Thyroid gland (tissue), 4 donors: ENCODE data around the gene DDB1. TPM values are rescaled to one million over a fixed set of nuclear protein-coding genes. Genes with fewer than 3 reads are reported as not detected.
A peak's percentile ranks its signal among the peaks of the same experiment; 100 is the strongest.

Experiments used
- DNase-seq, 2 donors: peaks; one replicate each; pipeline ENCODE4 v3.0.0-alpha.2; 2019
- H3K27ac ChIP-seq, 3 donors: fragments of 200-600 bp; sonication (generic); 1 replicate in 2 of 3; 2 replicates in 1 of 3; pipeline ENCODE4 v1.5.1; 2016 to 2019; ENCODE audit warnings: mild to moderate bottlenecking in 1 of 3, moderate library complexity in 1 of 3
- H3K27me3 ChIP-seq: fragments of 200-600 bp; sonication (generic); one replicate; pipeline ENCODE4 v1.5.1; 2019
- H3K36me3 ChIP-seq, 2 donors: fragments of 200-600 bp; sonication (generic); one replicate each; pipeline ENCODE4 v1.5.1; 2016 to 2019
- H3K4me1 ChIP-seq, 2 donors: fragments of 200-600 bp; sonication (generic); one replicate each; pipeline ENCODE4 v1.5.1; 2017 to 2019
- H3K4me3 ChIP-seq, 3 donors: fragments of 200-600 bp; sonication (generic); replicated peaks in 1 of 3; 1 replicate in 2 of 3; 2 replicates in 1 of 3; pipeline ENCODE4 v1.5.1; 2016; ENCODE audit warnings: mild to moderate bottlenecking in 1 of 3
- H3K9me3 ChIP-seq: fragments of 200-600 bp; sonication (generic); one replicate; pipeline ENCODE4 v1.5.1; 2017
- POLR2A ChIP-seq, 2 donors: fragments of 450-650 bp; IDR thresholded peaks; one replicate each; pipeline ENCODE4 v1.6.1; 2017; ENCODE audit warnings: antibody characterized with exemption in 2 of 2, mild to moderate bottlenecking in 2 of 2, moderate library complexity in 1 of 2
- WGBS, 2 donors: methylation state at CpG; one replicate each; pipeline ENCODE4 v1.1.5; 2017; 5-methylcytosine and 5-hydroxymethylcytosine counted together
- intact Hi-C: fragments of 100-400 bp; cut with DNase I; formaldehyde crosslinking; loops from one replicate; pipeline ENCODE4 v1.15.1; 2023
- total RNA-seq, 4 donors: library from RNA; depleted of rRNA; stranded (reverse); fragments of >200 nt; gene quantifications; one replicate each; pipeline ENCODE4 v1.2.3, GENCODE V29; 2016
- TF ChIP-seq, protein P1 (sequence below), 6 experiments: fragments of 200-600 bp in 3 of 6; fragments of 450-650 bp in 3 of 6; sonication (generic) in 3 of 6; IDR thresholded peaks; one replicate each; pipeline ENCODE4 v1.5.1; 2016 to 2019; ENCODE audit warnings: antibody characterized with exemption in 6 of 6, mild to moderate bottlenecking in 2 of 6, inconsistent platforms in 1 of 6, moderate library complexity in 1 of 6

DDB1 gene
- total RNA-seq, 4 donors from 2014 or later: 132 to 211 (median 182) TPM

DNA sequence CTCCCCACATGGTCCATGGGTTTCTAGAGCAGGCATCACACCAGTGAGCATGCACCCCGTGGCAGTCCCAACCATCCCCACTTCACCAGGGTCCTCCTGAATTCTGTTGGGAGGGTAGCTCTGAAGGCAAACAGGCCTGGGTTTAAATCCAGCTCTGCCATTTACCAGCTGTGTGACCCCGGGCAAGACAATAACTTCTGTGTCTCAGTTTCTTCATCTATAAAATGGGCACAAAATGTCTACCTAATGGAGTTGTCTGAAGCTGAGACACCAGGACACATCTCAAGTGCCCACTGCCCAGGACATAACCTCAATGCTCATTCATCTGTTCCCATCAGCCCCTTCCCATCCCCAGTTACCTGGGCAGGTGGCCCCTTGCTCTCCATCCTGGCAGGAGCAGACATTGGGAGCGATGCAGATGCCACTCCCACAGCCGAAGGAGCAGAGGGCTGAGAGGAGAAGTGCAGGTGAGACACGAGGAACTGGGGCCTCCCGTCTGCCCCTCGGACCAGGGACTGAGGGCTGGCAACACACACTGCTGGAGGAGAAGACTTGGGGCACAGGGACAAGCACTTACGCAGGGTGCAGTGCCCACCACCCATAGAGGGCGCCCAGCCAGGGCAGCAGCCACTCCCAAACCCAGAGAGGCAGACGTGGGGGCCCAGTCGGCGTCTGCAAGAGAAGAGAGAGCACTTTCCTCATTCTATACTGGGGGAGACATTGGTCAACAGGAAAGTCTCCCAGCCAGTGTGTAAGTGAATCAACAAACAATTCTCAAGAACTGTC lies 41.8 kb downstream of the DDB1 start:
- TF ChIP-seq POLR2A (IDR thresholded peaks at IDR 0.05): no peak
- TF ChIP-seq, protein P1, sequence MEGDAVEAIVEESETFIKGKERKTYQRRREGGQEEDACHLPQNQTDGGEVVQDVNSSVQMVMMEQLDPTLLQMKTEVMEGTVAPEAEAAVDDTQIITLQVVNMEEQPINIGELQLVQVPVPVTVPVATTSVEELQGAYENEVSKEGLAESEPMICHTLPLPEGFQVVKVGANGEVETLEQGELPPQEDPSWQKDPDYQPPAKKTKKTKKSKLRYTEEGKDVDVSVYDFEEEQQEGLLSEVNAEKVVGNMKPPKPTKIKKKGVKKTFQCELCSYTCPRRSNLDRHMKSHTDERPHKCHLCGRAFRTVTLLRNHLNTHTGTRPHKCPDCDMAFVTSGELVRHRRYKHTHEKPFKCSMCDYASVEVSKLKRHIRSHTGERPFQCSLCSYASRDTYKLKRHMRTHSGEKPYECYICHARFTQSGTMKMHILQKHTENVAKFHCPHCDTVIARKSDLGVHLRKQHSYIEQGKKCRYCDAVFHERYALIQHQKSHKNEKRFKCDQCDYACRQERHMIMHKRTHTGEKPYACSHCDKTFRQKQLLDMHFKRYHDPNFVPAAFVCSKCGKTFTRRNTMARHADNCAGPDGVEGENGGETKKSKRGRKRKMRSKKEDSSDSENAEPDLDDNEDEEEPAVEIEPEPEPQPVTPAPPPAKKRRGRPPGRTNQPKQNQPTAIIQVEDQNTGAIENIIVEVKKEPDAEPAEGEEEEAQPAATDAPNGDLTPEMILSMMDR (IDR thresholded peaks at IDR 0.05): no peak
- DNase-seq: no peak
- WGBS, 2 donors: 87 to 88% methylated on average over 10 of the region's 12 CpGs
- no peaks in the 10 kb centered on the region for H3K36me3 ChIP-seq
- no peaks in the 10 kb centered on the region for H3K9me3 ChIP-seq
- H3K27me3 ChIP-seq: no peaks in the 10 kb centered on the region
- intact Hi-C loops: no loop called here
- no peak overlapping the region for H3K4me3 ChIP-seq
- H3K4me1 ChIP-seq: peaks cover 8 to 25% of the 10 kb centered on the region in 2 donors
- no peak overlapping the region for H3K27ac ChIP-seq

DNA sequence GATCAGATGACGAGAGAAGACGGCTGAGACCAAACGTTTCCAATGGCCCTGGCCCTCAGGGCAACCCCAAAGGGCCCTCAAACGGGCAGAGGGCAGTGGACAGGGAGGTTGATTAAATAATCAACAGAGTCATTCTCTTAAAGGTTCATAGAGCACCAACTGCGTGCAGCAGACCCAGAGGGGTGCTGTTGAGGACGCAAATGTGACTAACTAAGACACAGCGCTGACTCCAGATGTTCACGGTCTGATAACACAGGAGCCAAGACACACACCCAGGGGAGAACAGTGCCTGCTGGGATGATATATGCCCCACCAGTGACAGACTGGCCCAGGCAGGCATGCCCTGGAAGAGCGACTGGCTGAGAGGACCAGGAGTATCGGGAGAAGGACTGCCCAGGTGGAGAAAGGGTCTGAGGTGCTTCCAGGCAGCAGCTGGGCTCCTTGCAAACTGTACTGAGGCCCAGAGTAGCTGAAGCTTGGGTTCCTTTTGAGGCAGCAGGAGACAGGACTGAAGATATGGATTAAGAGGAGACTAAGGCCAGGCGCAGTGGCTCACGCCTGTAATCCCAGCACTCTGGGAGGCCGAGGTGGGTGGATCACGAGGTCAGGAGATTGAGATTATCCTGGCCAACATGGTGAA lies 45.4 kb downstream of the DDB1 start:
- TF ChIP-seq, protein P1 (IDR thresholded peaks at IDR 0.05): no peak
- TF ChIP-seq POLR2A (IDR thresholded peaks at IDR 0.05): no peak
- WGBS, 2 donors: 86 to 89% methylated on average over 14 of the region's 14 CpGs
- Histone ChIP-seq H3K27ac (no peak overlapping the region), H3K4me3 (no peak overlapping the region), H3K36me3 (no peaks in the 10 kb centered on the region), H3K27me3 (no peaks in the 10 kb centered on the region), H3K9me3 (no peaks in the 10 kb centered on the region), H3K4me1 (no peaks in the 10 kb centered on the region)
- intact Hi-C loops: no loop called here
- DNase-seq: no peak

DNA sequence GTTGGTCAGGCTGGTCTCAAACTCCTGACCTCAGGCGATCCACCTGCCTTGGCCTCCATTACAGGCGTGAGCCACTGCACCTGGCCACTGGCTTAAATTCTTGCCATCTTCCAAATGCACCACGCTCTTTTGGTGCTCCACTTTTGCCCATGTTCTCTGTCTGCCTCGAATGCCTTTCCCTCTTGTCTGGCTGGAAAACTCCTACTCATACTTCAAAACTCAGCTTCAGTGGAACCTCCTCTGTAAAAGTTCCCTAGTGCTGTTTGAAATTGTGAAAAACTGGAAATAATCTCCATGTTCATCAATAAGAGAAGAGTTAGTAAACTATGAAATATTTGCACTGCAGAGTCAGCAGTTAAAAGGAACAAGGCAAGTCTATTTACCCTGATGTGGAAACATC lies 49.3 kb downstream of the DDB1 start:
- H3K27me3 ChIP-seq: no peaks in the 10 kb centered on the region
- no peak overlapping the region for H3K27ac ChIP-seq
- H3K9me3 ChIP-seq: no peaks in the 10 kb centered on the region
- intact Hi-C loops: no loop called here
- H3K4me3 ChIP-seq: no peak overlapping the region
- no peak for DNase-seq
- TF ChIP-seq, protein P1 (IDR thresholded peaks at IDR 0.05): no peak
- no peak for TF ChIP-seq POLR2A (IDR thresholded peaks at IDR 0.05)
- peaks cover 0 to 4% of the 10 kb centered on the region in 2 donors for H3K4me1 ChIP-seq
- no peaks in the 10 kb centered on the region for H3K36me3 ChIP-seq
- 96% methylated on average over 4 of the region's 4 CpGs for WGBS, 2 donors

DNA sequence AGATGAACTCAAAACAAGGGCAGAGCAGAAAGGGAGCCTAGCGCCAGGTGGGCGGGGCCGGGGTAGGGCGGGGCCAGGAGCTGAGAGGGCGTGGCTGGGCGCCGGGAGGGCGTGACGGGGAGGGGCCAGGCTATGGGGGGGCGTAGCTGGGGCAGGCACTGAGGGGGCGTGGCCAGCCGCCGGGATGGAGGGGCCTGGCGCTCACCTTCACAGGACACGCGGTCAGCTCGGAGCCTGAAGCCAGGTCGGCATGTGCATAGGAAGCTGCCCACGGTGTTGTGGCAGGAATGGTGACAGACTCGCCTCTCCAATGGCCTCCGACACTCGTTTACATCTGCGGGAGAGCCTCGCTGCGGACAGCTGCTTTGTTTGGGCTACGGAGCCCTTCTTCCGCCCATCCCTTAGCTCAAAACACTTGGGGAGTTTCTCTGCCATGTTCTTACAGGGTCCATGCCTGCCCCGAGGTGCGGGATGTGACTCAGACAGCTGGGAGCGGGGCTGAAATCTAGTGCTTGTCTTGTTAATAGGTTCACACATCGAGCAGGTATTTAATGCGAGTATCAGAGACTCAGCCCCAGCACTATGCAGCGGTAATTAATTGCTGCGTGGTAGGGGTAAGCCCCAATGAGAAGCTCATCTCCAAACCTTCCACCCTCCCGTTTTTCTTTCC lies 51.2 kb downstream of the DDB1 start:
- TF ChIP-seq, protein P1 (IDR thresholded peaks at IDR 0.05): no peak
- TF ChIP-seq POLR2A (IDR thresholded peaks at IDR 0.05): no peak
- 46 to 54% methylated on average over 32 of the region's 35 CpGs for WGBS, 2 donors
- H3K27me3 ChIP-seq: no peaks in the 10 kb centered on the region
- no peaks in the 10 kb centered on the region for H3K9me3 ChIP-seq
- H3K4me1 ChIP-seq: peaks cover 0 to 4% of the 10 kb centered on the region in 2 donors
- intact Hi-C loops: no loop called here
- DNase-seq: peak; percentile 10 to 29
- no peaks in the 10 kb centered on the region for H3K36me3 ChIP-seq
- no peak overlapping the region for H3K27ac ChIP-seq
- H3K4me3 ChIP-seq: no peak overlapping the region
